Measurements from ENCODE around the gene TIMM17A.
A peak's percentile ranks its signal among the peaks of the same experiment; 100 is the strongest.

Gene TIMM17A

GRCh38 chr1:201984446-201984845, 29.1 kb downstream of the TIMM17A start:
- DNase-seq: no peak

GRCh38 chr1:201985355-201985754, 30.1 kb downstream of the TIMM17A start:
- no peak for DNase-seq

GRCh38 chr1:201988601-201989000, 33.3 kb downstream of the TIMM17A start:
- DNase-seq: no peak

- DNase-seq: no peak
Measured at GRCh38 chr1:201989354-201990128, 34.2 kb downstream of the TIMM17A start.

- DNase-seq: no peak
Measured at GRCh38 chr1:201990427-201990826, 35.1 kb downstream of the TIMM17A start.

- DNase-seq: no peak
Measured at GRCh38 chr1:201999625-202000238, 44.4 kb downstream of the TIMM17A start.

GRCh38 chr1:202002507-202002906, 47.2 kb downstream of the TIMM17A start:
- DNase-seq: no peak

- no peak for DNase-seq
Measured at GRCh38 chr1:202004711-202005110, 49.4 kb downstream of the TIMM17A start.

GRCh38 chr1:202005958-202006357, 50.7 kb downstream of the TIMM17A start:
- DNase-seq: no peak

GRCh38 chr1:202007304-202007703, 52.0 kb downstream of the TIMM17A start:
- no peak for DNase-seq

- no peak for DNase-seq
Measured at GRCh38 chr1:202007805-202008489, 52.6 kb downstream of the TIMM17A start.

GRCh38 chr1:202009326-202010179, 54.2 kb downstream of the TIMM17A start:
- peak; percentile 44 for DNase-seq

GRCh38 chr1:202010180-202011015, 55.1 kb downstream of the TIMM17A start, which contains the start of gene ELF3:
Gene ELF3, plus strand, starts transcription at chr1:202010587. Its CDS starts 550 bp downstream, at chr1:202011137.
- no peak for DNase-seq

- no peak for DNase-seq
Measured at GRCh38 chr1:202011994-202012393, 56.7 kb downstream of the TIMM17A start.

GRCh38 chr1:202012544-202013478, 57.5 kb downstream of the TIMM17A start:
- DNase-seq: no peak

GRCh38 chr1:202013603-202014002, 58.3 kb downstream of the TIMM17A start:
- DNase-seq: no peak

GRCh38 chr1:202014060-202014459, 58.8 kb downstream of the TIMM17A start:
- no peak for DNase-seq

GRCh38 chr1:202014915-202015661, 59.8 kb downstream of the TIMM17A start:
- DNase-seq: no peak

- DNase-seq: no peak
Measured at GRCh38 chr1:202015662-202015937, 60.3 kb downstream of the TIMM17A start.
